ENCODE results near the gene KRT9. TPM values are rescaled to one million over a fixed set of nuclear protein-coding genes. Genes with fewer than 3 reads are reported as not detected.
"Not testable (repeated sequence)": the region's sequence is repeated elsewhere in the genome, so short reads cannot be mapped to it uniquely, and the experiment has no call there.

Gene KRT9
- total RNA-seq, 1 experiment from 2014 or later = 0.21 TPM

DNA sequence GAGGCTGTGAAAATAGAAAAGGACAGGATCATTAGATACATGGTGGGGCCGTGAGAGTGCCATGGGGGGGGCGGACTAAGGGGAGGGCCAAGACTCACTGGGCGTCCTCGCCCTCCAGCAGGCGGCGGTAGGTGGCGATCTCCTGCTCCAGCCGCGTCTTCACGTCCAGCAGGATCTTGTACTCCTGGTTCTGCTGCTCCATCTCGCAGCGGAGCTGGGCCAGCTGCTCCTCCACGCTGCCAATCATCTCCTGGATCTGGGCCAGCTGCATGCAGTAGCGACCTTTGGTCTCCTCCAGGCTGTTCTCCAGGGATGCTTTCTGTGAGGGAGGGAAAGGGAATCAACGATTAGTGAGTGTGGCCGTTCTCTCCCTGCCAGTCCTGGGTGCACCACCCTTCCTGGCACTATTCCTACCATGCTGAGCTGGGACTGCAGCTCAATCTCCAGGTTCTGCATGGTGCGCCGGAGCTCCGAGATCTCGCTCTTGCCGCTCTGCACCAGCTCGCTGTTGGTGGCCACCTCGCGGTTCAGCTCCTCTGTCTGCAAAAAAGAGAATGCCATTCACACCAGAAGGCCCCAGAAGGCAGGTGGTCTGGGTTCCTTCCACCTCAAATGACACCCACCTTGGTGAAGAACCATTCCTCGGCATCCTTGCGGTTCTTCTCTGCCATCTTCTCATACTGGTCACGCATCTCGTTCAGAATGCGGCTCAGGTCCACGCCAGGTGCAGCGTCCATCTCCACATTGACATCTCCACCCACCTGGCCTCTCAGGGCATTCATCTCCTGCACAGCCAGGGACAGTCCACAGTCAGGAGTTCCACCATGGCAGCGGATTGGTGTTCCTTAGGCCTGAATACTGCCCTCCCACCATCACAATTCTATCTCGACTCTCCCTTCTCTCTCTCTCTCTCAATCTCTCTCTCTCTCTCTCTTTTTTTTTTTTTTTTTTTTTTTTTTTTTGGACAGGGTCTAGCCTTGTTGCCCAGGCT, 11.6 kb upstream of the KRT9 start:
- H3K9me3 Mint-ChIP-seq (ENCODE audit: unreplicated experiment) = no peaks in the 10 kb centered on the region
- no peak for DNase-seq (ENCODE audit: unreplicated experiment)
- H3K4me1 Mint-ChIP-seq (ENCODE audit: insufficient read depth, unreplicated experiment) = peaks cover 74% of the 10 kb centered on the region
- peak overlapping the region; percentile 79 for H3K27ac Mint-ChIP-seq (ENCODE audit: low read depth, unreplicated experiment)
- POLR2A ChIA-PET = interaction anchor here (0.6 to 2.8 kb wide), 9 partner anchors 29 to 443 kb away, joined by 4 to 13 read pairs (median 5); partner anchors contain the start of genes KRT16, KRT17 and KRTAP4-6
- TF ChIP-seq, protein P1, sequence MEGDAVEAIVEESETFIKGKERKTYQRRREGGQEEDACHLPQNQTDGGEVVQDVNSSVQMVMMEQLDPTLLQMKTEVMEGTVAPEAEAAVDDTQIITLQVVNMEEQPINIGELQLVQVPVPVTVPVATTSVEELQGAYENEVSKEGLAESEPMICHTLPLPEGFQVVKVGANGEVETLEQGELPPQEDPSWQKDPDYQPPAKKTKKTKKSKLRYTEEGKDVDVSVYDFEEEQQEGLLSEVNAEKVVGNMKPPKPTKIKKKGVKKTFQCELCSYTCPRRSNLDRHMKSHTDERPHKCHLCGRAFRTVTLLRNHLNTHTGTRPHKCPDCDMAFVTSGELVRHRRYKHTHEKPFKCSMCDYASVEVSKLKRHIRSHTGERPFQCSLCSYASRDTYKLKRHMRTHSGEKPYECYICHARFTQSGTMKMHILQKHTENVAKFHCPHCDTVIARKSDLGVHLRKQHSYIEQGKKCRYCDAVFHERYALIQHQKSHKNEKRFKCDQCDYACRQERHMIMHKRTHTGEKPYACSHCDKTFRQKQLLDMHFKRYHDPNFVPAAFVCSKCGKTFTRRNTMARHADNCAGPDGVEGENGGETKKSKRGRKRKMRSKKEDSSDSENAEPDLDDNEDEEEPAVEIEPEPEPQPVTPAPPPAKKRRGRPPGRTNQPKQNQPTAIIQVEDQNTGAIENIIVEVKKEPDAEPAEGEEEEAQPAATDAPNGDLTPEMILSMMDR (IDR thresholded peaks at IDR 0.05; ENCODE audit: unreplicated experiment) = no peak
- TSS peak; percentile 60 for BruUV-seq (replicated peaks)
- CTCF ChIA-PET = interaction anchor here (0.7 to 5.3 kb wide), 9 partner anchors 34 to 675 kb away, joined by 3 to 26 read pairs (median 8); no protein-coding TSS in a partner anchor
- peak overlapping the region; percentile 86 for H3K4me3 Mint-ChIP-seq (ENCODE audit: unreplicated experiment)
- no peaks in the 10 kb centered on the region for H3K27me3 Mint-ChIP-seq (ENCODE audit: insufficient read depth, unreplicated experiment)
- peaks cover 65% of the 10 kb centered on the region for H3K36me3 Mint-ChIP-seq (ENCODE audit: insufficient read depth, unreplicated experiment)
- intact Hi-C loops (cut with micrococcal nuclease) = no loop called here

DNA sequence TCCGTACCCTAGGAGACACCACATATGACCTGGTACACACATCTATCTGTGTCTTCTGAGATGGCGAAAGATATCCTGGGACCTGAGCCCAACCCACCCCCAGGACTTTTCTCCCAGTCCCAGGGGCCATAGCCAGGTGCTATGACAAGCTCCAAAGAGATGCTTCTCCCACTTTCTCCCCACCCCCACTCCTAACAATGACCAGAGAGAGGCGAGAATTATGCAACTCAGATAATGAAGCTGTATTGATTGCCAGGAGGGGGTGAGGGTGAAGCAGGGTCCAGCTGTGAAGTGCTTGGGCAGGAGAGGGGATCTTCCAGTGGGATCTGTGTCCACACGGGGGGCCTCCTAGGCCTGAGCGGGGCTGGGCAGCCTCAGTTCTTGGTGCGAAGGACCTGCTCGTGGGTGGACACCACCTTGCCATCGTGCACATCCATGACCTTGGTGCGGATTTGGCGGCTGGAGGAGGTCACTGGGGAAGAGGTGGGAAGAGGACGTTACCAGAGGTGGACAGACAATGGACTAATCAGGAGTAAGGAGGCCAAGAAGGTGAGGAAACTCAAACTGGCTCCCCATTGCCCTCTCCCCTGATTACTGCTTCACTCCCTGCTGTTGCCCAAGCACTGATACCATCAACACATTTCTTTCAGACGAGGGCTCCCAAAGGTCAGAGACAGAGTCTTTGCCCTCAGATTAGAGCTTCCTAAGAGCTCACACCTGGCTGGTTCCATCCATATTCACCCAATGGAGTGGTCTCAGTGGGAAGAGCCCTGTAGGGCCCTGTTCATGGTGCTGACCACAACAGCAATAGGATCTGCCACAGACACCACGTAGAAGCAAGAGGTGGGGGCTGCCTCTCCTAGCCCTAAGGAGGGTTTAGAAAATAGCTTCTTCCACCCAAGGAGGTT, 10.5 kb upstream of the KRT9 start:
- H3K9me3 Mint-ChIP-seq (ENCODE audit: unreplicated experiment); H3K27me3 Mint-ChIP-seq (ENCODE audit: insufficient read depth, unreplicated experiment); DNase-seq (ENCODE audit: unreplicated experiment); intact Hi-C loops (cut with micrococcal nuclease); BruUV-seq (replicated peaks): not testable (repeated sequence)
- Mint-ChIP-seq H3K4me3 (ENCODE audit: unreplicated experiment) (peak overlapping the region; percentile 86), H3K4me1 (ENCODE audit: insufficient read depth, unreplicated experiment) (peaks cover 68% of the 10 kb centered on the region), H3K27ac (ENCODE audit: low read depth, unreplicated experiment) (peak overlapping the region; percentile 97), H3K36me3 (ENCODE audit: insufficient read depth, unreplicated experiment) (peaks cover 65% of the 10 kb centered on the region)
- CTCF ChIA-PET = interaction anchor here (0.7 to 3.8 kb wide), 10 partner anchors 14 to 674 kb away, joined by 3 to 17 read pairs (median 4); partner anchors contain the start of gene KRT17
- POLR2A ChIA-PET = interaction anchor here (0.7 to 2.4 kb wide), 10 partner anchors 9 to 74 kb away, joined by 3 to 10 read pairs (median 5); partner anchors contain the start of gene KRT17

DNA sequence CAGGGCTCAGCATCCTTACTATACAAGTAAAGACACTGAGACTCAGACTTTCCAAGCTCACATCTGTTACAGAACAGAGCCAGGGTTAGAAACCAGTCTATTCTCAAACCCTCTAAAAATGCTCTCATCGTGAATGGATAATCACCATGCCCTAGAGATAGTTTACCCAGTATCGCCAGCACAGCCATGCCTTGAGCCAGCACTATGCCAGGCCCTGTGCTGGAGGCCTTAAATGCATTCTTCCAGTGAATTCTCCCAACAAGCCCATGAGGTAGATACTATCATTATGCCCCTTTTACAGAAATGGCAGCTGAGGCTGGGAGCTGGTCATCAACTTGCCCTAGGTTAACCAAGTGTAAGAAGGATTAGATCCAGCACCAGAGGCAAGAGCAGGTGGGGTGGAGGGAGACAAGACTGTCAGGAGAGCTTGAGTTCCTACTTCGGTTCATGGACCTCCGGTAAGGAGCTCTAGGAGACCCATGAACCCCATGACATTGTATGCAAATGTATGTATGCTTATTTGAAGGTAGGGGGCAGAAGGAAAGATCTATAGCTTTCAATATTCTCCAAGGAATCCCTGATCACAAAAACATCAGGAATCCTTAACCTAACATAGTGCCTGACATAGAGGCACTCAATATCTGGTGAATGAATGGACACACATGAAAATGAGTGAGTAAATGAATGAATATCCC, 9.7 kb upstream of the KRT9 start:
- intact Hi-C loops (cut with micrococcal nuclease) = no loop called here
- TF ChIP-seq, protein P1 (IDR thresholded peaks at IDR 0.05; ENCODE audit: unreplicated experiment) = no peak
- BruUV-seq (replicated peaks) = no TSS peak
- Mint-ChIP-seq H3K27ac (ENCODE audit: low read depth, unreplicated experiment) (peak overlapping the region; percentile 97), H3K4me3 (ENCODE audit: unreplicated experiment) (peak overlapping the region; percentile 86), H3K9me3 (ENCODE audit: unreplicated experiment) (no peaks in the 10 kb centered on the region), H3K27me3 (ENCODE audit: insufficient read depth, unreplicated experiment) (no peaks in the 10 kb centered on the region), H3K36me3 (ENCODE audit: insufficient read depth, unreplicated experiment) (peaks cover 61% of the 10 kb centered on the region), H3K4me1 (ENCODE audit: insufficient read depth, unreplicated experiment) (peaks cover 66% of the 10 kb centered on the region)
- ChIA-PET CTCF (interaction anchor here (0.5 to 3.8 kb wide), 13 partner anchors 10 to 759 kb away, joined by 3 to 17 read pairs (median 5); partner anchors contain the start of genes KRT10 and KRT17), POLR2A (interaction anchor here (0.7 to 2.4 kb wide), 12 partner anchors 9 to 752 kb away, joined by 3 to 10 read pairs (median 4); partner anchors contain the start of gene KRT17)
- DNase-seq (ENCODE audit: unreplicated experiment) = no peak

Measured in MCF 10A (cell line).